ENCODE data around the gene THEMIS.
"Not testable (repeated sequence)": the region's sequence is repeated elsewhere in the genome, so short reads cannot be mapped to it uniquely, and the experiment has no call there.

The THEMIS gene

GRCh38 chr6:127933852-127934840, 33.3 kb upstream of the THEMIS start:
- H3K4me2 ChIP-seq (ENCODE audit: insufficient read depth, low read length) = no peak overlapping the region
- no peaks in the 10 kb centered on the region for H4K20me1 ChIP-seq (ENCODE audit: insufficient read depth, low read length)
- no peak overlapping the region for H3K9ac ChIP-seq (ENCODE audit: low read depth, low read length)
- H3K9me3 ChIP-seq (ENCODE audit: insufficient read depth, low read length, severe bottlenecking) = peaks cover 10% of the 10 kb centered on the region
- no peak overlapping the region for H2AFZ ChIP-seq (ENCODE audit: low read depth, low read length)
- H3K79me2 ChIP-seq (ENCODE audit: insufficient read depth, low read length) = no peaks in the 10 kb centered on the region
- H3K4me1 ChIP-seq (ENCODE audit: insufficient read depth, low read length) = peaks cover 9% of the 10 kb centered on the region
- H3K36me3 ChIP-seq (ENCODE audit: insufficient read depth, low read length) = no peaks in the 10 kb centered on the region; the same call in 1 of the 2 replicates
- DNase-seq (no peak), ATAC-seq (ENCODE audit: insufficient read depth, low read depth) (no peak)
- no peak overlapping the region for H3K4me3 ChIP-seq (ENCODE audit: low read depth in 1 of 2, low read length in 2 of 2)
- no peaks in the 10 kb centered on the region for H3K27me3 ChIP-seq (ENCODE audit: insufficient read depth, low read length, poor library complexity)
- H3K27ac ChIP-seq (ENCODE audit: low read length) = no peak overlapping the region
- TF ChIP-seq EZH2 (IDR thresholded peaks at IDR 0.05; ENCODE audit: borderline replicate concordance, low read depth, low read length, severe bottlenecking) (no peak), CTCF (IDR thresholded peaks at IDR 0.05; ENCODE audit: borderline replicate concordance, extremely low read depth, low read length, poor library complexity, severe bottlenecking) (no peak)

GRCh38 chr6:127933137-127933536, 32.3 kb upstream of the THEMIS start:
- H3K9me3 ChIP-seq (ENCODE audit: insufficient read depth, low read length, severe bottlenecking) = peaks cover 10% of the 10 kb centered on the region
- ATAC-seq (ENCODE audit: insufficient read depth, low read depth) = no peak
- H3K27me3 ChIP-seq (ENCODE audit: insufficient read depth, low read length, poor library complexity) = no peaks in the 10 kb centered on the region
- H3K4me3 ChIP-seq (ENCODE audit: low read depth in 1 of 2, low read length in 2 of 2) = no peak overlapping the region
- H2AFZ ChIP-seq (ENCODE audit: low read depth, low read length) = no peak overlapping the region
- no peaks in the 10 kb centered on the region for H3K4me1 ChIP-seq (ENCODE audit: insufficient read depth, low read length)
- DNase-seq = no peak
- H3K36me3 ChIP-seq (ENCODE audit: insufficient read depth, low read length) = no peaks in the 10 kb centered on the region; the same call in 1 of the 2 replicates
- no peak overlapping the region for H3K27ac ChIP-seq (ENCODE audit: low read length)
- H3K79me2 ChIP-seq (ENCODE audit: insufficient read depth, low read length) = no peaks in the 10 kb centered on the region
- no peaks in the 10 kb centered on the region for H4K20me1 ChIP-seq (ENCODE audit: insufficient read depth, low read length)
- TF ChIP-seq EZH2 (IDR thresholded peaks at IDR 0.05; ENCODE audit: borderline replicate concordance, low read depth, low read length, severe bottlenecking) = no peak
- no peak for TF ChIP-seq CTCF (IDR thresholded peaks at IDR 0.05; ENCODE audit: borderline replicate concordance, extremely low read depth, low read length, poor library complexity, severe bottlenecking)
- no peak overlapping the region for H3K9ac ChIP-seq (ENCODE audit: low read depth, low read length)
- H3K4me2 ChIP-seq (ENCODE audit: insufficient read depth, low read length) = no peak overlapping the region

- no peaks in the 10 kb centered on the region for H3K79me2 ChIP-seq (ENCODE audit: insufficient read depth, low read length)
- no peaks in the 10 kb centered on the region for H3K27me3 ChIP-seq (ENCODE audit: insufficient read depth, low read length, poor library complexity)
- no peak overlapping the region for H3K27ac ChIP-seq (ENCODE audit: low read length)
- H3K4me2 ChIP-seq (ENCODE audit: insufficient read depth, low read length) = no peak overlapping the region
- H3K9me3 ChIP-seq (ENCODE audit: insufficient read depth, low read length, severe bottlenecking) = peaks cover 10% of the 10 kb centered on the region
- no peak for ATAC-seq (ENCODE audit: insufficient read depth, low read depth)
- no peaks in the 10 kb centered on the region for H4K20me1 ChIP-seq (ENCODE audit: insufficient read depth, low read length)
- no peak for DNase-seq
- H3K9ac ChIP-seq (ENCODE audit: low read depth, low read length) = no peak overlapping the region
- TF ChIP-seq EZH2 (IDR thresholded peaks at IDR 0.05; ENCODE audit: borderline replicate concordance, low read depth, low read length, severe bottlenecking) = no peak
- TF ChIP-seq CTCF (IDR thresholded peaks at IDR 0.05; ENCODE audit: borderline replicate concordance, extremely low read depth, low read length, poor library complexity, severe bottlenecking) = no peak
- no peak overlapping the region for H2AFZ ChIP-seq (ENCODE audit: low read depth, low read length)
- no peak overlapping the region for H3K4me3 ChIP-seq (ENCODE audit: low read depth in 1 of 2, low read length in 2 of 2)
- H3K4me1 ChIP-seq (ENCODE audit: insufficient read depth, low read length) = no peaks in the 10 kb centered on the region
- no peaks in the 10 kb centered on the region; the same call in 1 of the 2 replicates for H3K36me3 ChIP-seq (ENCODE audit: insufficient read depth, low read length)
Measured at GRCh38 chr6:127932708-127933107, 31.9 kb upstream of the THEMIS start.

- H3K27ac ChIP-seq (ENCODE audit: low read length); H3K79me2 ChIP-seq (ENCODE audit: insufficient read depth, low read length); H3K27me3 ChIP-seq (ENCODE audit: insufficient read depth, low read length, poor library complexity); H2AFZ ChIP-seq (ENCODE audit: low read depth, low read length); H3K36me3 ChIP-seq (ENCODE audit: insufficient read depth, low read length); H3K9ac ChIP-seq (ENCODE audit: low read depth, low read length); H3K4me3 ChIP-seq (ENCODE audit: low read depth in 1 of 2, low read length in 2 of 2); ATAC-seq (ENCODE audit: insufficient read depth, low read depth); DNase-seq; H3K4me2 ChIP-seq (ENCODE audit: insufficient read depth, low read length); H4K20me1 ChIP-seq (ENCODE audit: insufficient read depth, low read length): not testable (repeated sequence)
- Histone ChIP-seq H3K4me1 (ENCODE audit: insufficient read depth, low read length) (peaks cover 22% of the 10 kb centered on the region), H3K9me3 (ENCODE audit: insufficient read depth, low read length, severe bottlenecking) (peaks cover 19% of the 10 kb centered on the region)
Measured at GRCh38 chr6:127926441-127926840, 25.6 kb upstream of the THEMIS start.

All from DND-41 (cell line).